Astrocyte (in vitro differentiated cells and primary cell): Measurements from ENCODE around the gene FBXO31.

ENCODE experiments used
- EZH2 ChIP-seq: IDR thresholded peaks from 2 replicates; pipeline ENCODE4 v1.6.1; 2012; ENCODE audit warnings: mild to moderate bottlenecking, low read length, inconsistent platforms; ENCODE audit not compliant: insufficient read depth
- TF ChIP-seq, protein P1 (sequence below): IDR thresholded peaks from 2 replicates; pipeline ENCODE4 v1.5.1; 2011; ENCODE audit warnings: low read depth, mild to moderate bottlenecking, inconsistent platforms, low read length, moderate library complexity; ENCODE audit not compliant: insufficient read depth

DNA sequence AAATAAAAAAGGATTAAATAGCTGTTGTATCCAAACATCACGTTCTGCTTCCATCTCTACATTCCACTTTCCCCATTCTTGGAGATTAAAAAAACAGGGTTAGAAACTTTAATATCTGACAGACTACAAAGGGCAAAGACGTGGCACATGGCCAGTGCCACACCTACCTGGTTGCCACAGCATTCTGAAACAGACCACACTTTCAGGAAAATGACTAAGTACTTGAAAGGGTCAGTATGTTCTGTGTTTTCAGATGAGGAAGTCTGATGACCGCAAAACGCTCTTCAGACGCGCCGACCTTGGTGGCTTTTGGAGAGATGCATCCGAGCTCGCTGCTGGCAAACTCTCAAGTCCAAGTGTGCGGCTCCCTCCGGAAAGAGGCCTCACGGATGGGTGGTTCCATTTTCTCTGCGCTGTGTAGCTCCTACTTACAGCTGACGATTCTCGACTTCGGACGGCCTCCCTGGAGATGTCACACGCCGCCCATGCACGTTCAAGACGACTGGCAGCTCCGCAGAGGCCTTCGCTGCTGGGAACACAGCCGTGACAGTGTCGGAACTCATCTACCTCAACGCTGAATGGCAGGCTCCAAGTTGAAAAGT is 24.0 kb upstream of the FBXO31 start:
- TF ChIP-seq, protein P1, sequence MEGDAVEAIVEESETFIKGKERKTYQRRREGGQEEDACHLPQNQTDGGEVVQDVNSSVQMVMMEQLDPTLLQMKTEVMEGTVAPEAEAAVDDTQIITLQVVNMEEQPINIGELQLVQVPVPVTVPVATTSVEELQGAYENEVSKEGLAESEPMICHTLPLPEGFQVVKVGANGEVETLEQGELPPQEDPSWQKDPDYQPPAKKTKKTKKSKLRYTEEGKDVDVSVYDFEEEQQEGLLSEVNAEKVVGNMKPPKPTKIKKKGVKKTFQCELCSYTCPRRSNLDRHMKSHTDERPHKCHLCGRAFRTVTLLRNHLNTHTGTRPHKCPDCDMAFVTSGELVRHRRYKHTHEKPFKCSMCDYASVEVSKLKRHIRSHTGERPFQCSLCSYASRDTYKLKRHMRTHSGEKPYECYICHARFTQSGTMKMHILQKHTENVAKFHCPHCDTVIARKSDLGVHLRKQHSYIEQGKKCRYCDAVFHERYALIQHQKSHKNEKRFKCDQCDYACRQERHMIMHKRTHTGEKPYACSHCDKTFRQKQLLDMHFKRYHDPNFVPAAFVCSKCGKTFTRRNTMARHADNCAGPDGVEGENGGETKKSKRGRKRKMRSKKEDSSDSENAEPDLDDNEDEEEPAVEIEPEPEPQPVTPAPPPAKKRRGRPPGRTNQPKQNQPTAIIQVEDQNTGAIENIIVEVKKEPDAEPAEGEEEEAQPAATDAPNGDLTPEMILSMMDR, result no peak
- no peak for TF ChIP-seq EZH2
